ENCODE data around the gene EXD3. TPM values are rescaled to one million over a fixed set of nuclear protein-coding genes. Genes with fewer than 3 reads are reported as not detected.

The EXD3 gene
- total and polyA plus RNA-seq, 2 of the 13 experiments (the other 11 are each of a cell fraction or from before 2014, with no cell fraction given): 2.7 to 4.8 TPM

DNA sequence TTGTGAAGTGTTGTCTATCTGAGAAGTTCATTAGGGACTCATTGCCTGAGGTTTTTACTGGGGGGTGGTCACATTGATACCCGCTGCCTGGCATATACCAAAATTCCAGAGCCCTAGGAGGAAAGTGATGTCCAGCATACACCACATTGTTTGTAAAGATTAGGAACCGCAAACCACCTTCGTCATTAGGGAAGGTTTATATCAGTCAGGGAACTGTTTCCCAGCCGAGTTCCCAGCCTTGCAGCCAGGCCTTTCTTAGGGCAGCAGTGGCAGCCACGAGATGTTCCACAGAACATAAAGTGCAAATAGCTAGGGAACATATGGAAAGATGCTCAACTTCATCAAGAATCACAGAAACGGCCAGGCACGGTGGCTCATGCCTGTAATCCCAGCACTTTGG, 80.5 kb downstream of the EXD3 start:
- in situ Hi-C loops (cut with HindIII; ENCODE audit: extremely low pct_ligation_motif_present, low pct_unique_long_range_greater_than_20kb): no loop called here
- CTCF ChIA-PET (ENCODE audit: low intra/inter-chr PET ratio, low total read pairs): no interaction called here

More for the DNA sequence above, 80.5 kb downstream of the EXD3 start:
- H3K9ac ChIP-seq (ENCODE audit: insufficient read depth, low read depth, low read length): no peak overlapping the region
- no peak for FAIRE-seq
- no peaks in the 10 kb centered on the region for H3K4me1 ChIP-seq (ENCODE audit: insufficient read depth, low read length)
- H3K4me3 ChIP-seq (replicated peaks in 1 of 3; ENCODE audit: insufficient read depth in 1 of 3, low read depth in 2 of 3, low read length in 3 of 3): no peak overlapping the region
- intact Hi-C loops (cut with micrococcal nuclease; ENCODE audit: unreplicated experiment): no loop called here
- BruUV-seq (replicated peaks): no TSS peak
- WGBS (ENCODE audit: low lambda C conversion rate): 42% methylated on average over 7 of the region's 7 CpGs
- no peak for ATAC-seq
- H2AFZ ChIP-seq (ENCODE audit: low read length): no peak overlapping the region
- no peaks in the 10 kb centered on the region for H3K9me3 ChIP-seq (ENCODE audit: low read length)
- H3K27ac ChIP-seq (ENCODE audit: extremely low read length, insufficient read depth, low read length): no peak overlapping the region
- peaks cover 0 to 17% of the 10 kb centered on the region in 2 experiments; a peak in 2 of 5 replicates for H3K27me3 ChIP-seq (ENCODE audit: control insufficient read depth in 1 of 2, insufficient read depth in 2 of 2, low read length in 2 of 2)
- no peak overlapping the region for H3K4me2 ChIP-seq (ENCODE audit: low read depth, low read length)
- H4K20me1 ChIP-seq (ENCODE audit: insufficient read depth, low read length): no peaks in the 10 kb centered on the region
- DNase-seq (ENCODE audit: low spot score): no peak
- TF ChIP-seq HDAC6 (IDR thresholded peaks at IDR 0.05; ENCODE audit: low read depth, low read length): no peak
- TF ChIP-seq, protein P1, sequence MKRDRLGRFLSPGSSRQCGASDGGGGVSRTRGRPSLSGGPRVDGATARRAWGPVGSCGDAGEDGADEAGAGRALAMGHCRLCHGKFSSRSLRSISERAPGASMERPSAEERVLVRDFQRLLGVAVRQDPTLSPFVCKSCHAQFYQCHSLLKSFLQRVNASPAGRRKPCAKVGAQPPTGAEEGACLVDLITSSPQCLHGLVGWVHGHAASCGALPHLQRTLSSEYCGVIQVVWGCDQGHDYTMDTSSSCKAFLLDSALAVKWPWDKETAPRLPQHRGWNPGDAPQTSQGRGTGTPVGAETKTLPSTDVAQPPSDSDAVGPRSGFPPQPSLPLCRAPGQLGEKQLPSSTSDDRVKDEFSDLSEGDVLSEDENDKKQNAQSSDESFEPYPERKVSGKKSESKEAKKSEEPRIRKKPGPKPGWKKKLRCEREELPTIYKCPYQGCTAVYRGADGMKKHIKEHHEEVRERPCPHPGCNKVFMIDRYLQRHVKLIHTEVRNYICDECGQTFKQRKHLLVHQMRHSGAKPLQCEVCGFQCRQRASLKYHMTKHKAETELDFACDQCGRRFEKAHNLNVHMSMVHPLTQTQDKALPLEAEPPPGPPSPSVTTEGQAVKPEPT (CRISPR knock-in tag; IDR thresholded peaks at IDR 0.05; ENCODE audit: low read depth): no peak
- TF ChIP-seq ZNF615 (CRISPR knock-in tag; IDR thresholded peaks at IDR 0.05; ENCODE audit: borderline replicate concordance): peak; percentile 99
- TF ChIP-seq, protein P2, sequence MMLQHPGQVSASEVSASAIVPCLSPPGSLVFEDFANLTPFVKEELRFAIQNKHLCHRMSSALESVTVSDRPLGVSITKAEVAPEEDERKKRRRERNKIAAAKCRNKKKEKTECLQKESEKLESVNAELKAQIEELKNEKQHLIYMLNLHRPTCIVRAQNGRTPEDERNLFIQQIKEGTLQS (CRISPR knock-in tag; IDR thresholded peaks at IDR 0.05): no peak
- TF ChIP-seq, protein P3, sequence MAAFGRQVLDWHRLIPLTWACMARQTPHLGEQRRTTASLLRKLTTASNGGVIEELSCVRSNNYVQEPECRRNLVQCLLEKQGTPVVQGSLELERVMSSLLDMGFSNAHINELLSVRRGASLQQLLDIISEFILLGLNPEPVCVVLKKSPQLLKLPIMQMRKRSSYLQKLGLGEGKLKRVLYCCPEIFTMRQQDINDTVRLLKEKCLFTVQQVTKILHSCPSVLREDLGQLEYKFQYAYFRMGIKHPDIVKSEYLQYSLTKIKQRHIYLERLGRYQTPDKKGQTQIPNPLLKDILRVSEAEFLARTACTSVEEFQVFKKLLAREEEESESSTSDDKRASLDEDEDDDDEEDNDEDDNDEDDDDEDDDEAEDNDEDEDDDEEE (CRISPR knock-in tag; IDR thresholded peaks at IDR 0.05): no peak
- TF ChIP-seq HNRNPH1 (optimal IDR thresholded peaks at IDR 0.05; ENCODE audit: low read depth, low read length): no peak
- no peak for TF ChIP-seq ZNF605 (CRISPR knock-in tag; IDR thresholded peaks at IDR 0.05)
- TF ChIP-seq, protein P4, sequence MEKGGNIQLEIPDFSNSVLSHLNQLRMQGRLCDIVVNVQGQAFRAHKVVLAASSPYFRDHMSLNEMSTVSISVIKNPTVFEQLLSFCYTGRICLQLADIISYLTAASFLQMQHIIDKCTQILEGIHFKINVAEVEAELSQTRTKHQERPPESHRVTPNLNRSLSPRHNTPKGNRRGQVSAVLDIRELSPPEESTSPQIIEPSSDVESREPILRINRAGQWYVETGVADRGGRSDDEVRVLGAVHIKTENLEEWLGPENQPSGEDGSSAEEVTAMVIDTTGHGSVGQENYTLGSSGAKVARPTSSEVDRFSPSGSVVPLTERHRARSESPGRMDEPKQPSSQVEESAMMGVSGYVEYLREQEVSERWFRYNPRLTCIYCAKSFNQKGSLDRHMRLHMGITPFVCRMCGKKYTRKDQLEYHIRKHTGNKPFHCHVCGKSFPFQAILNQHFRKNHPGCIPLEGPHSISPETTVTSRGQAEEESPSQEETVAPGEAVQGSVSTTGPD (CRISPR knock-in tag; IDR thresholded peaks at IDR 0.05): no peak
- POLR2A ChIA-PET: no interaction called here
- H3K79me2 ChIP-seq (ENCODE audit: insufficient read depth, low read length): no peaks in the 10 kb centered on the region
- H3K36me3 ChIP-seq (replicated peaks in 1 of 2; ENCODE audit: control insufficient read depth in 1 of 2, insufficient read depth in 2 of 2, low read length in 2 of 2): no peaks in the 10 kb centered on the region
